ENCODE results near the gene S100A7. TPM values are rescaled to one million over a fixed set of nuclear protein-coding genes. Genes with fewer than 3 reads are reported as not detected.

Gene S100A7
- polyA plus RNA-seq, 1 donor from 2014 or later, result not detected

DNA sequence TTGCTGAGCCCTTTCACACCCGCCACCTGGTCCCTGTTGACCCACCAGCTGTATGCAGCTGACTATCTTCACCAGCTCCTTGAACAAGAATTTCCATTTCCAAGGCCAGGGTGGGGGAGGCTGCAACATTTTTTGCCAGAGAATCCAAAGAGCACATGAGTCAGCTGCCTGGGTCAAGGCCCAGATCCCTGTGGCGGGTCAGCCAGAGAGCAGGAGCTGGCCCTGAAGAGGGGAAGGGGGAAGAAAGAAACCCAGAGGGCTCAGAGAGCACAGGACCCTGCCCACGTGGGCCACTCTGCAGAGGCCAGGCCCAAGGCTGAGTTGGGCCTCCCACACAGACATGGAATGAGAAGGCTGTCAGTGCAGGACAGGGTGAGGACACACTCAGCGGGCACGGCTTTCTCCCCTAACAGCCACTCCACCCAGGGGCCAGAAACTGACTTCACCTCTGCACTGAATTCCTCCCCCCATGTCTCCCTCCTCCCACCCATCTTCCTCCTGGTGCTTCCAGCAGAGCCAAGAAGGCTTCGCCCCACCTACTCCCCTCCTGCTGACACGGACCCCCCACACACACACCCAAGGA lies 46.5 kb upstream of the S100A7 start:
- no peak overlapping the region for H3K4me3 ChIP-seq (ENCODE audit: low read length)
- TF ChIP-seq, protein P1, sequence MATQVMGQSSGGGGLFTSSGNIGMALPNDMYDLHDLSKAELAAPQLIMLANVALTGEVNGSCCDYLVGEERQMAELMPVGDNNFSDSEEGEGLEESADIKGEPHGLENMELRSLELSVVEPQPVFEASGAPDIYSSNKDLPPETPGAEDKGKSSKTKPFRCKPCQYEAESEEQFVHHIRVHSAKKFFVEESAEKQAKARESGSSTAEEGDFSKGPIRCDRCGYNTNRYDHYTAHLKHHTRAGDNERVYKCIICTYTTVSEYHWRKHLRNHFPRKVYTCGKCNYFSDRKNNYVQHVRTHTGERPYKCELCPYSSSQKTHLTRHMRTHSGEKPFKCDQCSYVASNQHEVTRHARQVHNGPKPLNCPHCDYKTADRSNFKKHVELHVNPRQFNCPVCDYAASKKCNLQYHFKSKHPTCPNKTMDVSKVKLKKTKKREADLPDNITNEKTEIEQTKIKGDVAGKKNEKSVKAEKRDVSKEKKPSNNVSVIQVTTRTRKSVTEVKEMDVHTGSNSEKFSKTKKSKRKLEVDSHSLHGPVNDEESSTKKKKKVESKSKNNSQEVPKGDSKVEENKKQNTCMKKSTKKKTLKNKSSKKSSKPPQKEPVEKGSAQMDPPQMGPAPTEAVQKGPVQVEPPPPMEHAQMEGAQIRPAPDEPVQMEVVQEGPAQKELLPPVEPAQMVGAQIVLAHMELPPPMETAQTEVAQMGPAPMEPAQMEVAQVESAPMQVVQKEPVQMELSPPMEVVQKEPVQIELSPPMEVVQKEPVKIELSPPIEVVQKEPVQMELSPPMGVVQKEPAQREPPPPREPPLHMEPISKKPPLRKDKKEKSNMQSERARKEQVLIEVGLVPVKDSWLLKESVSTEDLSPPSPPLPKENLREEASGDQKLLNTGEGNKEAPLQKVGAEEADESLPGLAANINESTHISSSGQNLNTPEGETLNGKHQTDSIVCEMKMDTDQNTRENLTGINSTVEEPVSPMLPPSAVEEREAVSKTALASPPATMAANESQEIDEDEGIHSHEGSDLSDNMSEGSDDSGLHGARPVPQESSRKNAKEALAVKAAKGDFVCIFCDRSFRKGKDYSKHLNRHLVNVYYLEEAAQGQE (IDR thresholded peaks at IDR 0.05; ENCODE audit: borderline replicate concordance), result no peak
- TF ChIP-seq POLR2AphosphoS5 (IDR thresholded peaks at IDR 0.05) (no peak), TAF1 (IDR thresholded peaks at IDR 0.05; ENCODE audit: low read depth) (no peak), RAD21 (conservative IDR thresholded peaks at IDR 0.05) (no peak), EZH2 (IDR thresholded peaks at IDR 0.05; ENCODE audit: borderline replicate concordance, insufficient read depth, low read length, poor library complexity, severe bottlenecking) (no peak), MXI1 (conservative IDR thresholded peaks at IDR 0.05; ENCODE audit: poor library complexity, severe bottlenecking) (no peak), EP300 (conservative IDR thresholded peaks at IDR 0.05; ENCODE audit: poor library complexity, severe bottlenecking) (no peak), SMC3 (conservative IDR thresholded peaks at IDR 0.05; ENCODE audit: poor library complexity) (no peak)
- TF ChIP-seq, protein P2, sequence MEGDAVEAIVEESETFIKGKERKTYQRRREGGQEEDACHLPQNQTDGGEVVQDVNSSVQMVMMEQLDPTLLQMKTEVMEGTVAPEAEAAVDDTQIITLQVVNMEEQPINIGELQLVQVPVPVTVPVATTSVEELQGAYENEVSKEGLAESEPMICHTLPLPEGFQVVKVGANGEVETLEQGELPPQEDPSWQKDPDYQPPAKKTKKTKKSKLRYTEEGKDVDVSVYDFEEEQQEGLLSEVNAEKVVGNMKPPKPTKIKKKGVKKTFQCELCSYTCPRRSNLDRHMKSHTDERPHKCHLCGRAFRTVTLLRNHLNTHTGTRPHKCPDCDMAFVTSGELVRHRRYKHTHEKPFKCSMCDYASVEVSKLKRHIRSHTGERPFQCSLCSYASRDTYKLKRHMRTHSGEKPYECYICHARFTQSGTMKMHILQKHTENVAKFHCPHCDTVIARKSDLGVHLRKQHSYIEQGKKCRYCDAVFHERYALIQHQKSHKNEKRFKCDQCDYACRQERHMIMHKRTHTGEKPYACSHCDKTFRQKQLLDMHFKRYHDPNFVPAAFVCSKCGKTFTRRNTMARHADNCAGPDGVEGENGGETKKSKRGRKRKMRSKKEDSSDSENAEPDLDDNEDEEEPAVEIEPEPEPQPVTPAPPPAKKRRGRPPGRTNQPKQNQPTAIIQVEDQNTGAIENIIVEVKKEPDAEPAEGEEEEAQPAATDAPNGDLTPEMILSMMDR (IDR thresholded peaks at IDR 0.05; ENCODE audit: poor library complexity, severe bottlenecking), result no peak
- H3K9ac ChIP-seq (ENCODE audit: low read length), result no peak overlapping the region
- H3K36me3 ChIP-seq (ENCODE audit: insufficient read depth, low read length), result no peaks in the 10 kb centered on the region
- no peaks in the 10 kb centered on the region for H3K9me2 ChIP-seq (ENCODE audit: insufficient read depth, low read length)
- no peaks in the 10 kb centered on the region for H4K20me1 ChIP-seq (ENCODE audit: insufficient read depth)
- no peak overlapping the region for H2AFZ ChIP-seq (ENCODE audit: low read depth, low read length)
- no peaks in the 10 kb centered on the region for H3K27me3 ChIP-seq (ENCODE audit: insufficient read depth, low read depth, low read length)
- no peak overlapping the region for H3K27ac ChIP-seq (ENCODE audit: low read length)
- no peak overlapping the region for H3K4me2 ChIP-seq (ENCODE audit: low read length)
- H3F3A ChIP-seq (ENCODE audit: insufficient read depth, low read length, poor library complexity, severe bottlenecking), result no peaks in the 10 kb centered on the region
- H3K79me2 ChIP-seq (replicated peaks; ENCODE audit: insufficient read depth, low read length), result no peaks in the 10 kb centered on the region
- H3K9me3 ChIP-seq (ENCODE audit: low read length), result no peaks in the 10 kb centered on the region

DNA sequence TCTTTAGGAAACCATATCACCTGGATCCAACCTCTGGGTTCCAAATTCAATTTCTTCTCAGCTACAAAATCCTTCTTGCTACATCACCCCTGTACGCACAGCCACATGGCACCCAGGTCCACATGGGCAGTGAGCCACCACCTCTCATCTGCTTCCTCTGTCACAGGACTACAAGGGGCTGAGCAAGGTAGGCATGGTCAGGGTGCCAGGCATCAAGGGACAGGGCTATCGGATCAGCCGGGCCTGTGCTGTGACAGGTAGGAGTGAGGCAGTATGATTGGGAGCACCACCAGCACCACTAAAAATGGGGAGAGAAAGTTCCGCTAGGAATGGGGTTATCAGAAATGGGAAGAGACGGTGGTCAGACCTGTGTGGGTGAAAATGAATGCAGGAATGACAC lies 45.9 kb upstream of the S100A7 start:
- H3K9me3 ChIP-seq (ENCODE audit: low read length), result no peaks in the 10 kb centered on the region
- H3K9ac ChIP-seq (ENCODE audit: low read length), result no peak overlapping the region
- no peak overlapping the region for H2AFZ ChIP-seq (ENCODE audit: low read depth, low read length)
- H3K36me3 ChIP-seq (ENCODE audit: insufficient read depth, low read length), result no peaks in the 10 kb centered on the region
- no peak overlapping the region for H3K4me3 ChIP-seq (ENCODE audit: low read length)
- H4K20me1 ChIP-seq (ENCODE audit: insufficient read depth), result no peaks in the 10 kb centered on the region
- H3F3A ChIP-seq (ENCODE audit: insufficient read depth, low read length, poor library complexity, severe bottlenecking), result no peaks in the 10 kb centered on the region
- H3K27ac ChIP-seq (ENCODE audit: low read length), result no peak overlapping the region
- H3K4me2 ChIP-seq (ENCODE audit: low read length), result no peak overlapping the region
- no peaks in the 10 kb centered on the region for H3K79me2 ChIP-seq (replicated peaks; ENCODE audit: insufficient read depth, low read length)
- no peaks in the 10 kb centered on the region for H3K9me2 ChIP-seq (ENCODE audit: insufficient read depth, low read length)
- no peaks in the 10 kb centered on the region for H3K27me3 ChIP-seq (ENCODE audit: insufficient read depth, low read depth, low read length)
- no peak for TF ChIP-seq TAF1 (IDR thresholded peaks at IDR 0.05; ENCODE audit: low read depth)
- no peak for TF ChIP-seq SMC3 (conservative IDR thresholded peaks at IDR 0.05; ENCODE audit: poor library complexity)
- TF ChIP-seq, protein P2 (IDR thresholded peaks at IDR 0.05; ENCODE audit: poor library complexity, severe bottlenecking), result no peak
- TF ChIP-seq, protein P1 (IDR thresholded peaks at IDR 0.05; ENCODE audit: borderline replicate concordance), result no peak
- TF ChIP-seq EP300 (conservative IDR thresholded peaks at IDR 0.05; ENCODE audit: poor library complexity, severe bottlenecking), result no peak
- TF ChIP-seq MXI1 (conservative IDR thresholded peaks at IDR 0.05; ENCODE audit: poor library complexity, severe bottlenecking), result no peak
- TF ChIP-seq RAD21 (conservative IDR thresholded peaks at IDR 0.05), result no peak
- TF ChIP-seq EZH2 (IDR thresholded peaks at IDR 0.05; ENCODE audit: borderline replicate concordance, insufficient read depth, low read length, poor library complexity, severe bottlenecking), result no peak
- no peak for TF ChIP-seq POLR2AphosphoS5 (IDR thresholded peaks at IDR 0.05)

Measured in neural cell (in vitro differentiated cells).